Measurements from ENCODE around the gene BCCIP. TPM values are rescaled to one million over a fixed set of nuclear protein-coding genes. Genes with fewer than 3 reads are reported as not detected.

BCCIP gene
- total and polyA plus RNA-seq, 2 of the 8 experiments (the other 6 are each of a cell fraction or from before 2014, with no cell fraction given) = 33.9 to 120 TPM

DNA sequence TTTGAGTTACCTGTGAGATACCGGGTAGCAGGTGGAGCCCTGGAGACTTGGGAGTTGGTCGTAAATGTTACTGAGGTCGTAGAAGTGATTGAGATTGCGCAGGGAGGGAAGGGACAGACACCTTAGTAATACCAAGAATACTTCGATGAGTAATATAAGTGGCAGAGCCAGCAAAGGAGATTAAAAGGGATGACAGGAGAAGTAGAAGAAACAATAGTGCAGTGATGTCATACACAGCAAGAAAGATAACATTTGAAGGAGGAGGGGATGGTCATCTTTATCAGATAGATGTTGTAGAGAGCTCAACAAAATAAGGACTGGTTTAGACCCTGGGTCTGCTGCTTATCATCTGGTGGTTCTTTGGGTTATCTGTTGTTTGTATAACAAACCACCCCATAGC, 5.0 kb downstream of the BCCIP start:
- Histone ChIP-seq H2BK15ac (ENCODE audit: low read length) (no peak overlapping the region), H3K27ac (ENCODE audit: low read depth, low read length) (no peak overlapping the region), H2AK5ac (ENCODE audit: low read depth, low read length) (no peak overlapping the region), H2BK20ac (ENCODE audit: low read length) (no peak overlapping the region), H3K27me3 (replicated peaks in 1 of 4; ENCODE audit: control insufficient read depth in 3 of 4, extremely low read depth in 1 of 4, insufficient read depth in 3 of 4, low read length in 3 of 4) (no peaks in the 10 kb centered on the region), H3K4me3 (ENCODE audit: extremely low read depth in 1 of 4, insufficient read depth in 2 of 4, low read depth in 3 of 4, low read length in 4 of 4) (no peak overlapping the region), H2AFZ (ENCODE audit: low read length) (no peak overlapping the region), H3K36me3 (ENCODE audit: control insufficient read depth in 2 of 4, insufficient read depth in 4 of 4, low read length in 3 of 4) (peaks cover 36 to 75% (median 59%) of the 10 kb centered on the region in 4 experiments), H3K23ac (ENCODE audit: insufficient read length) (no peak overlapping the region), H3K79me1 (ENCODE audit: low read depth, low read length) (no peaks in the 10 kb centered on the region; the same call in 1 of the 2 replicates), H2BK120ac (replicated peaks; ENCODE audit: low read depth, low read length) (no peak overlapping the region), H3K4ac (replicated peaks; ENCODE audit: insufficient read length, low read depth, low read length) (no peak overlapping the region), H3K56ac (replicated peaks; ENCODE audit: insufficient read length, low read depth, low read length) (no peak overlapping the region), H3K18ac (ENCODE audit: extremely low read depth, low read length) (no peak overlapping the region), H3K9ac (replicated peaks in 1 of 4; ENCODE audit: extremely low read depth in 1 of 4, low read depth in 3 of 4, low read length in 3 of 4) (no peak overlapping the region), H3K4me2 (ENCODE audit: insufficient read depth in 1 of 2, low read depth in 2 of 2, low read length in 2 of 2) (no peak overlapping the region), H2BK12ac (ENCODE audit: low read depth, low read length) (no peak overlapping the region), H4K8ac (ENCODE audit: extremely low read depth, insufficient read depth, low read length) (no peak overlapping the region), H4K5ac (ENCODE audit: insufficient read length, low read depth, low read length) (no peak overlapping the region), H4K20me1 (replicated peaks in 1 of 2; ENCODE audit: control insufficient read depth in 1 of 2, insufficient read depth in 2 of 2, low read length in 2 of 2) (peaks cover 0 to 5% of the 10 kb centered on the region in 2 experiments), H4K91ac (replicated peaks; ENCODE audit: insufficient read length, low read length) (no peak overlapping the region), H3K14ac (ENCODE audit: insufficient read length) (no peak overlapping the region), H2BK5ac (ENCODE audit: low read depth, low read length) (no peak overlapping the region), H3K79me2 (ENCODE audit: control insufficient read depth in 1 of 2, insufficient read depth in 2 of 2, low read length in 2 of 2) (peaks cover 26 to 35% of the 10 kb centered on the region in 2 experiments), H3K9me3 (ENCODE audit: insufficient read depth in 2 of 2, low read depth in 1 of 2, low read length in 1 of 2) (no peaks in the 10 kb centered on the region), H3K23me2 (ENCODE audit: low read depth, low read length) (no peaks in the 10 kb centered on the region), H3K4me1 (replicated peaks in 1 of 4; ENCODE audit: control insufficient read depth in 3 of 4, insufficient read depth in 4 of 4, low read length in 3 of 4) (peaks cover 0 to 2% (median 0%) of the 10 kb centered on the region in 4 experiments; a peak in 2 of 7 replicates)
- no peak for FAIRE-seq
- DNase-seq (ENCODE audit: low read depth in 1 of 2, low spot score in 2 of 2) = no peak
- 95% methylated on average over 5 of the region's 5 CpGs; no CpG with 5 or more reads in 1 of the 2 experiments for WGBS, 2 experiments (ENCODE audit: extremely low coverage in 1 of 2, insufficient coverage in 1 of 2, insufficient read length in 1 of 2, insufficient replicate concordance in 2 of 2, low coverage in 1 of 2, low lambda C conversion rate in 2 of 2, missing lambda C conversion rate in 1 of 2)
- POLR2A ChIA-PET (ENCODE audit: partially characterized antibody) = interaction anchor here (1.6 to 1.8 kb wide), 3 partner anchors 10 to 23 kb away, joined by 4 to 7 read pairs (median 5); no protein-coding TSS in a partner anchor
- TF ChIP-seq CEBPB (IDR thresholded peaks at IDR 0.05; ENCODE audit: low read depth, low read length) (no peak), CBX5 (IDR thresholded peaks at IDR 0.05; ENCODE audit: low read depth, low read length) (no peak)
- CTCF ChIA-PET (ENCODE audit: partially characterized antibody) = no interaction called here

Measured in H1 (cell line).